ENCODE measurements around the gene TNFSF15.

- TF ChIP-seq, protein P1, sequence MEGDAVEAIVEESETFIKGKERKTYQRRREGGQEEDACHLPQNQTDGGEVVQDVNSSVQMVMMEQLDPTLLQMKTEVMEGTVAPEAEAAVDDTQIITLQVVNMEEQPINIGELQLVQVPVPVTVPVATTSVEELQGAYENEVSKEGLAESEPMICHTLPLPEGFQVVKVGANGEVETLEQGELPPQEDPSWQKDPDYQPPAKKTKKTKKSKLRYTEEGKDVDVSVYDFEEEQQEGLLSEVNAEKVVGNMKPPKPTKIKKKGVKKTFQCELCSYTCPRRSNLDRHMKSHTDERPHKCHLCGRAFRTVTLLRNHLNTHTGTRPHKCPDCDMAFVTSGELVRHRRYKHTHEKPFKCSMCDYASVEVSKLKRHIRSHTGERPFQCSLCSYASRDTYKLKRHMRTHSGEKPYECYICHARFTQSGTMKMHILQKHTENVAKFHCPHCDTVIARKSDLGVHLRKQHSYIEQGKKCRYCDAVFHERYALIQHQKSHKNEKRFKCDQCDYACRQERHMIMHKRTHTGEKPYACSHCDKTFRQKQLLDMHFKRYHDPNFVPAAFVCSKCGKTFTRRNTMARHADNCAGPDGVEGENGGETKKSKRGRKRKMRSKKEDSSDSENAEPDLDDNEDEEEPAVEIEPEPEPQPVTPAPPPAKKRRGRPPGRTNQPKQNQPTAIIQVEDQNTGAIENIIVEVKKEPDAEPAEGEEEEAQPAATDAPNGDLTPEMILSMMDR (IDR thresholded peaks at IDR 0.05; ENCODE audit: low read depth, low read length): no peak
- TF ChIP-seq EZH2phosphoT487 (IDR thresholded peaks at IDR 0.05; ENCODE audit: low read depth): no peak
Measured at GRCh38 chr9:114805670-114806525, at the start of gene TNFSF15.
